HG03103 (cell line): ENCODE measurements around the gene FBXO34.
"Not testable (repeated sequence)": the region's sequence is repeated elsewhere in the genome, so short reads cannot be mapped to it uniquely, and the experiment has no call there.

Experiments
- ATAC-seq: cut with Tn5 transposase; IDR thresholded peaks from one replicate; pipeline ENCODE4 v1.9.1; 2021; ENCODE audit warnings: low read depth; ENCODE audit not compliant: unreplicated experiment

The FBXO34 gene

GRCh38 chr14:55340482-55340881 is 69.3 kb downstream of the FBXO34 start:
- ATAC-seq: no peak

GRCh38 chr14:55341781-55342180 is 70.6 kb downstream of the FBXO34 start:
- no peak for ATAC-seq

- not testable (repeated sequence) for ATAC-seq
Observed at GRCh38 chr14:55344582-55345163, 73.5 kb downstream of the FBXO34 start.

- no peak for ATAC-seq
Observed at GRCh38 chr14:55347040-55347439, 75.8 kb downstream of the FBXO34 start.

GRCh38 chr14:55347748-55348147 is 76.5 kb downstream of the FBXO34 start:
- no peak for ATAC-seq

- no peak for ATAC-seq
Observed at GRCh38 chr14:55348766-55349453, 77.7 kb downstream of the FBXO34 start.

- ATAC-seq: no peak
Observed at GRCh38 chr14:55349565-55349964, 78.3 kb downstream of the FBXO34 start.

GRCh38 chr14:55350461-55350860 is 79.2 kb downstream of the FBXO34 start:
- no peak for ATAC-seq

- ATAC-seq: no peak
Observed at GRCh38 chr14:55351111-55351510, 79.9 kb downstream of the FBXO34 start.

GRCh38 chr14:55352201-55352600 is 81.0 kb downstream of the FBXO34 start:
- no peak for ATAC-seq

GRCh38 chr14:55353686-55354467 is 82.7 kb downstream of the FBXO34 start:
- no peak for ATAC-seq

- ATAC-seq: peak; percentile 77
Observed at GRCh38 chr14:55354500-55354899, 83.3 kb downstream of the FBXO34 start.

GRCh38 chr14:55355922-55356321 is 84.7 kb downstream of the FBXO34 start:
- no peak for ATAC-seq

GRCh38 chr14:55356913-55357312 is 85.7 kb downstream of the FBXO34 start:
- ATAC-seq: no peak

- ATAC-seq: no peak
Observed at GRCh38 chr14:55359307-55359706, 88.1 kb downstream of the FBXO34 start.

GRCh38 chr14:55361190-55361589 is 90.0 kb downstream of the FBXO34 start:
- ATAC-seq: no peak

- ATAC-seq: no peak
Observed at GRCh38 chr14:55366271-55366670, 95.0 kb downstream of the FBXO34 start.

- no peak for ATAC-seq
Observed at GRCh38 chr14:55370883-55371455, 99.7 kb downstream of the FBXO34 start.

- no peak for ATAC-seq
Observed at GRCh38 chr14:55372423-55372822, 101.2 kb downstream of the FBXO34 start.

- ATAC-seq: no peak
Observed at GRCh38 chr14:55372825-55373224, 101.6 kb downstream of the FBXO34 start.
